ENCODE measurements around the gene KIAA1614. TPM values are rescaled to one million over a fixed set of nuclear protein-coding genes. Genes with fewer than 3 reads are reported as not detected.
A peak's percentile ranks its signal among the peaks of the same experiment; 100 is the strongest.

KIAA1614 gene
- total RNA-seq, 1 donor from 2014 or later = 2.6 TPM

DNA sequence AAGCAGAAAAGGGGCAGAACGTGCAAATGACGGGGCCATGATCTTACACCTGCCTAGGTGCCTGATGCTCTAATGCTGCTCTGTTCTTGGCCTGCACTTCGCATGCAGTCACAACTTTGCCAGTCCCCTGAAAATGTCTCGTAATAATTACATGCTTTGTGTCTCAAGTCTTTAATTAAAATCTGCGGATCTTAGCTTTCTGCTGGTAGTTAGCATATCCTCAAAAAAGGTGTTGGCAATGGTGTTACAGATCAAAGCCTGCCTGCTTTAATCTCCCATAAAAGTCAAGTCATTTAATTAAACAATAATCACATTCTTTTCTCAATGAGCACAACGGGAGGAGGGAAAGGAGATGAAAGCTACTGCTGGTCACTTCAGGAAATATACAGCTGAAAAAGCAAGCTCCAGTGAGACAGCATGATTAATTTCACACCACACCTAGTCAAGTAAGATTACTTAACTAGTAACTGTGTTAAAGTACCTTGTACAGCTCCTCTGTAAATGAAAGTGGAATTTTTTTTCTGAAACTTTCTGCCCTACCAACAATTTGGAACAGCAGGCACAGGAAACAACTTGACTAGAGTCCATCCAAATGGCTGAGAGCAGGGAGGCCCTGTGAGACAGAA lies 64.1 kb downstream of the KIAA1614 start:
- H3K4me1 Mint-ChIP-seq (ENCODE audit: unreplicated experiment) = peaks cover 4% of the 10 kb centered on the region
- H3K27me3 Mint-ChIP-seq (ENCODE audit: unreplicated experiment) = peaks cover 3% of the 10 kb centered on the region
- no peak for DNase-seq (ENCODE audit: low spot score)
- TF ChIP-seq, protein P1, sequence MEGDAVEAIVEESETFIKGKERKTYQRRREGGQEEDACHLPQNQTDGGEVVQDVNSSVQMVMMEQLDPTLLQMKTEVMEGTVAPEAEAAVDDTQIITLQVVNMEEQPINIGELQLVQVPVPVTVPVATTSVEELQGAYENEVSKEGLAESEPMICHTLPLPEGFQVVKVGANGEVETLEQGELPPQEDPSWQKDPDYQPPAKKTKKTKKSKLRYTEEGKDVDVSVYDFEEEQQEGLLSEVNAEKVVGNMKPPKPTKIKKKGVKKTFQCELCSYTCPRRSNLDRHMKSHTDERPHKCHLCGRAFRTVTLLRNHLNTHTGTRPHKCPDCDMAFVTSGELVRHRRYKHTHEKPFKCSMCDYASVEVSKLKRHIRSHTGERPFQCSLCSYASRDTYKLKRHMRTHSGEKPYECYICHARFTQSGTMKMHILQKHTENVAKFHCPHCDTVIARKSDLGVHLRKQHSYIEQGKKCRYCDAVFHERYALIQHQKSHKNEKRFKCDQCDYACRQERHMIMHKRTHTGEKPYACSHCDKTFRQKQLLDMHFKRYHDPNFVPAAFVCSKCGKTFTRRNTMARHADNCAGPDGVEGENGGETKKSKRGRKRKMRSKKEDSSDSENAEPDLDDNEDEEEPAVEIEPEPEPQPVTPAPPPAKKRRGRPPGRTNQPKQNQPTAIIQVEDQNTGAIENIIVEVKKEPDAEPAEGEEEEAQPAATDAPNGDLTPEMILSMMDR (IDR thresholded peaks at IDR 0.05; ENCODE audit: unreplicated experiment) = no peak
- H3K9me3 Mint-ChIP-seq (ENCODE audit: unreplicated experiment) = no peaks in the 10 kb centered on the region
- H3K27ac Mint-ChIP-seq (ENCODE audit: unreplicated experiment) = no peak overlapping the region
- peak overlapping the region; percentile 11 for H3K4me3 Mint-ChIP-seq (ENCODE audit: unreplicated experiment)
- H3K36me3 Mint-ChIP-seq (ENCODE audit: low read depth, unreplicated experiment) = peaks cover 19% of the 10 kb centered on the region

DNA sequence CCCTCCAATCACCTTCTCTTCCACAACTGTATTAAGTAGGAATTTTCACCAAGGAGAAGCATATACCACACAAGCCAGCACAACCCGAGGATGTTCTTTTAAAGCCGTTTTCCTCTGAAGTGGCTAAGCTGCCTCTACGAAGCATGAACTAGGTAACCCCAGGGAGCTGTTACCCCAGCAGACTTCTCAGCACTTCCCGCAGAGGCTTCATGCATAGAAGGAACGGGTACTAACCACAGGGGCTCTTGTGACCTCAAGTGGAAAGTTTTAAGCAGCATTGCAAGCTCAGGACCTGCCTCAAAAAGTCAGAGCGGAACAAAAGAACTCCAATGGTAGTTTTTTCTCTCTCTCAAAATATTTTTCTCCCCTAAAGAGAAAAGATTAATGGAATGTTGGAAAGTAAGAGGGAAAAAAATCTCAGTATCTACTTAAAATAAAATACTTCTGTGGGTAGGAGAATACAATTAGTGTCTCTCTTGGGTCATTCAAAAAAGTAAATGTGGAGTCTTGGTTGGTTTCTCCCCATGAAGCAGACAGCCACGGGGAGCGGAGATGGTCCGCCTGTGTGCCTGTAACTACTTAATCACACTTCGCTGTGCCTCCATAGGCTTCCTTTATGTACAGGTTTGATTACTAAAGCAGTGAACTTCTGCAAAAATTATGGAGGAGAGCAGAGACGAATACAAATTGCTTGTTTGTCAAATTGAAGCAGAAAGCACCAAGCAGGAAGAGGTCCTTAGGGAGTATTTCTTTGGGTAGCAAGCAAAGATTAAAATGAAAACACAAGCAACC lies 69.1 kb downstream of the KIAA1614 start:
- Mint-ChIP-seq H3K4me1 (ENCODE audit: unreplicated experiment) (no peaks in the 10 kb centered on the region), H3K27ac (ENCODE audit: unreplicated experiment) (no peak overlapping the region), H3K9me3 (ENCODE audit: unreplicated experiment) (no peaks in the 10 kb centered on the region), H3K27me3 (ENCODE audit: unreplicated experiment) (peaks cover 2% of the 10 kb centered on the region), H3K36me3 (ENCODE audit: low read depth, unreplicated experiment) (peaks cover 22% of the 10 kb centered on the region), H3K4me3 (ENCODE audit: unreplicated experiment) (no peak overlapping the region)
- no peak for DNase-seq (ENCODE audit: low spot score)
- TF ChIP-seq, protein P1 (IDR thresholded peaks at IDR 0.05; ENCODE audit: unreplicated experiment) = no peak

DNA sequence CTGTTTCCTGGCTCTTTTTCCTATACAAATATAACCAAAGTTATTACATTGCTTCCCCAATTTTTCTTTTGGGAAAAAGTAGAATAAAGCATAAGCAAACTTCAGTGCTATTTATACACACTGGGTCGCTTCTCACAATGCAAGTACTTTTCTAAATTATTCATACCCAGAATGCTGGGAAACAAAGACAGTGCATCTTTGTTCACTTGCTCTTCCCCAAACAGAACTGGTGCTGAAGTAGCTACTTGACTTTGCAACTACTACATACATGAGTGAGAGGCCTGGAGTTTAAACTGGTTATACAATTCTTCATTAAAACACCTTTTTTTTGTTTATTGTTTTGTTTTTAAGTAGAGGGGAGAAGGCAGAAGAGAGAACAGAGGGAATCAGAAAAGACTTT lies 69.7 kb downstream of the KIAA1614 start:
- no peak overlapping the region for H3K27ac Mint-ChIP-seq (ENCODE audit: unreplicated experiment)
- TF ChIP-seq, protein P1 (IDR thresholded peaks at IDR 0.05; ENCODE audit: unreplicated experiment) = no peak
- peaks cover 4% of the 10 kb centered on the region for H3K27me3 Mint-ChIP-seq (ENCODE audit: unreplicated experiment)
- no peak overlapping the region for H3K4me3 Mint-ChIP-seq (ENCODE audit: unreplicated experiment)
- no peaks in the 10 kb centered on the region for H3K9me3 Mint-ChIP-seq (ENCODE audit: unreplicated experiment)
- H3K4me1 Mint-ChIP-seq (ENCODE audit: unreplicated experiment) = no peaks in the 10 kb centered on the region
- peaks cover 26% of the 10 kb centered on the region for H3K36me3 Mint-ChIP-seq (ENCODE audit: low read depth, unreplicated experiment)
- DNase-seq (ENCODE audit: low spot score) = no peak

DNA sequence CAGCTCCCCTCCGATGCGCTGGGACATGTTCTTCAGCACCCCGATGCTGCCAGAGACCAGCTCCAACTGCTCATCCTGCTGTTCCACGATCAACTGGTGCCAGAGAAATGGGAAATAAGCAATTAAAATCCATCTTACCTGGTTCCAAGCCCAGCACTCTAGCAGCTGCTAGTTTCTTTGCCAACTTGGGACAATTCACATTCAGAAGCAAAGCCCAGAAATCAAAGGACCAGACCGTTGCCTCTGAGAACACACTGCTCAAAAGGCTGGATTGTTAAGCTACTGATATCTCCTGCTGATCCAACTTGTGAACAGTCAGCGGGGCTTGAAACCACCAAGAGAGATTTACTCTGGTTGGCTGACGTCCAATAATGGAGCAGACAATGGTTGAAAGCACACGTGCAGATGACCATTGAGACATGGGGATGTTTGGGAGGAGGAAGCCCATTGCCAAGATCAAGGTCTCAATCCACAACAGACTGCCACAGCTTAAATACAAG lies 75.6 kb downstream of the KIAA1614 start:
- H3K4me3 Mint-ChIP-seq (ENCODE audit: unreplicated experiment) = no peak overlapping the region
- H3K36me3 Mint-ChIP-seq (ENCODE audit: low read depth, unreplicated experiment) = peaks cover 56% of the 10 kb centered on the region
- H3K9me3 Mint-ChIP-seq (ENCODE audit: unreplicated experiment) = no peaks in the 10 kb centered on the region
- H3K4me1 Mint-ChIP-seq (ENCODE audit: unreplicated experiment) = peaks cover 3% of the 10 kb centered on the region
- no peak overlapping the region for H3K27ac Mint-ChIP-seq (ENCODE audit: unreplicated experiment)
- TF ChIP-seq, protein P1 (IDR thresholded peaks at IDR 0.05; ENCODE audit: unreplicated experiment) = no peak
- no peak for DNase-seq (ENCODE audit: low spot score)
- peaks cover 2% of the 10 kb centered on the region for H3K27me3 Mint-ChIP-seq (ENCODE audit: unreplicated experiment)

DNA sequence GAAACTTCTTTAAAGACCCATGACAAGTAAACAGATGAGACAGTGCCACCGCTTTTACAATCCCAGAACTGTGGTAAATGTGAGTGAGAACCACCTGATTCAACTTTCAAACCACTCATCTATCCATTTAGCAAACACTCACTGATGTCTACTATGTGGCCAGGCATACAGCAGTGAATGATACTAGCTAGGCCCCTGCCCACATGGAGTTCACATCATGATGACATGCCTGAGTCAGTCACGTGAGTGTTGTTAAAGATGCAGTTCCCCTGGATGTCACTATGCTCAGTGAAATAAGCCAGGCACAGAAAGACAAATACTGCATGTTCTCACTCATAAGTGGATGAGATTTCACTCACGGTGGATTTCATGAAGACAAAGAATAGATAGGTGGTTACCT lies 81.6 kb downstream of the KIAA1614 start:
- TF ChIP-seq, protein P1 (IDR thresholded peaks at IDR 0.05; ENCODE audit: unreplicated experiment) = no peak
- Mint-ChIP-seq H3K36me3 (ENCODE audit: low read depth, unreplicated experiment) (peaks cover 32% of the 10 kb centered on the region), H3K4me3 (ENCODE audit: unreplicated experiment) (no peak overlapping the region), H3K4me1 (ENCODE audit: unreplicated experiment) (peaks cover 3% of the 10 kb centered on the region), H3K27me3 (ENCODE audit: unreplicated experiment) (no peaks in the 10 kb centered on the region), H3K27ac (ENCODE audit: unreplicated experiment) (peak overlapping the region; percentile 61), H3K9me3 (ENCODE audit: unreplicated experiment) (no peaks in the 10 kb centered on the region)
- DNase-seq (ENCODE audit: low spot score) = no peak
